NCI-H187 treated with DMSO at 0.1 percent for 48 hours (cell line): ENCODE results near the gene KLHL40.

ENCODE experiments used
- DNase-seq: peaks from one replicate; lab custom pipeline; 2025; lab: John Stamatoyannopoulos, UW

The KLHL40 gene, protein sequence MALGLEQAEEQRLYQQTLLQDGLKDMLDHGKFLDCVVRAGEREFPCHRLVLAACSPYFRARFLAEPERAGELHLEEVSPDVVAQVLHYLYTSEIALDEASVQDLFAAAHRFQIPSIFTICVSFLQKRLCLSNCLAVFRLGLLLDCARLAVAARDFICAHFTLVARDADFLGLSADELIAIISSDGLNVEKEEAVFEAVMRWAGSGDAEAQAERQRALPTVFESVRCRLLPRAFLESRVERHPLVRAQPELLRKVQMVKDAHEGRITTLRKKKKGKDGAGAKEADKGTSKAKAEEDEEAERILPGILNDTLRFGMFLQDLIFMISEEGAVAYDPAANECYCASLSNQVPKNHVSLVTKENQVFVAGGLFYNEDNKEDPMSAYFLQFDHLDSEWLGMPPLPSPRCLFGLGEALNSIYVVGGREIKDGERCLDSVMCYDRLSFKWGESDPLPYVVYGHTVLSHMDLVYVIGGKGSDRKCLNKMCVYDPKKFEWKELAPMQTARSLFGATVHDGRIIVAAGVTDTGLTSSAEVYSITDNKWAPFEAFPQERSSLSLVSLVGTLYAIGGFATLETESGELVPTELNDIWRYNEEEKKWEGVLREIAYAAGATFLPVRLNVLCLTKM

GRCh38 chr3:42685363-42685881 is at the start of gene KLHL40:
KLHL40 (plus strand) TSS chr3:42685537; CDS start chr3:42685619, 82 bp downstream.
- DNase-seq, result no peak

DNA sequence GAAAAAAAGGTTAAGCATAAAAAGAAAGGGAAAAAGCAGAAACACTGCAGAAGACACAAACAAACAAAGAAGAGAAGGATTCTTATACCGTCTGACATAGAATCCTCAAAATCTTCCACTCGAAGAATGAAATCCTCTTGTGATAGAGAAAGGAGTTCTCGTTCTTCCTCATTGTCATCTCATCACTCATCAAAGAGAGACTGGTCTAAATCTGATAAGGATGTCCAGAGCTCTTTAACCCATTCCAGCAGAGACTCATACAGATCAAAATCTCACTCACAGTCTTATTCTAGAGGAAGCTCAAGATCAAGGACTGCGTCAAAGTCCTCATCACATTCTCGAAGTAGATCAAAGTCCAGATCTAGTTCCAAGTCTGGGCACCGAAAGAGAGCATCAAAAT is 48.3 kb upstream of the KLHL40 start:
- no peak for DNase-seq

DNA sequence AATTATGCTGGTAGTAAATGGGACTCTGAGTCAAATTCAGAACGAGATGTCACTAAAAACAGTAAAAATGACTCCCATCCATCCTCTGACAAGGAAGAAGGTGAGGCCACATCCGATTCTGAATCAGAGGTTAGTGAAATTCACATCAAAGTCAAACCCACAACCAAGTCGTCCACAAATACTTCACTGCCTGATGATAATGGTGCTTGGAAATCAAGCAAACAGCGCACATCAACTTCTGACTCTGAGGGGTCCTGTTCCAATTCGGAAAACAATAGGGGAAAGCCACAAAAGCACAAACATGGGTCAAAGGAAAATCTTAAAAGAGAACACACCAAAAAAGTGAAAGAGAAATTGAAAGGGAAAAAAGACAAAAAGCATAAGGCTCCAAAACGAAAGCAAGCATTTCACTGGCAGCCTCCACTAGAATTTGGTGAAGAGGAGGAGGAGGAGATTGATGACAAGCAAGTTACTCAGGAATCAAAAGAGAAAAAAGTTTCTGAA is 46.9 kb upstream of the KLHL40 start:
- DNase-seq, result no peak

DNA sequence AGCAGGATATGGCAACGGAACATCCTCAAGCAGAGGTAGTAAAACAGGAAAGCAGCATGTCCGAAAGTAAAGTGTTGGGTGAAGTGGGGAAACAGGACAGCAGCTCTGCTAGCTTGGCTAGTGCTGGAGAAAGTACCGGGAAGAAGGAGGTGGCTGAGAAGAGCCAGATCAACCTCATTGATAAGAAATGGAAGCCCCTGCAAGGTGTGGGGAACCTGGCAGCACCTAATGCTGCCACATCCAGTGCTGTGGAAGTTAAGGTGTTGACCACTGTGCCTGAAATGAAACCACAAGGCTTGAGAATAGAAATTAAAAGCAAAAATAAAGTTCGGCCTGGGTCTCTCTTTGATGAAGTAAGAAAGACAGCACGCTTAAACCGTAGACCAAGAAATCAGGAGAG is 46.1 kb upstream of the KLHL40 start:
- DNase-seq, result no peak

DNA sequence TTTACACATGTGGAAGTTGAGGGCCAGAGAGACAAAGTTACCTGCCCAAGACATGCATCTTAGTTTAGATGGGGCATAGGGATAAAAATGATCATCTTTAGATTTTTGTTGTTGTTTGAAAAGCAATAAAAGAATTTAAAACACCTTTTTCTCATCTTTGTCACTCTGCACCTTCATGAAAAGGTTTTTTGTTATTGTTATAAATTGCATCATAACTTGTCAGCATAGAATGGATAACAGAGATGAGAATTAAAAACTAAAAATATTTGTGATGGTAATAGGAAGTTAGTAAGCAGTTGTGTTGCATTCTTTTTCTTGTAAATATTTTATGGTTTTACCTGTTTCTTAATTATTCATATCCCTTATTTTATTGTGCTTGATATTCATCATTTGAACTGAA is 45.2 kb upstream of the KLHL40 start:
- DNase-seq, result no peak

DNA sequence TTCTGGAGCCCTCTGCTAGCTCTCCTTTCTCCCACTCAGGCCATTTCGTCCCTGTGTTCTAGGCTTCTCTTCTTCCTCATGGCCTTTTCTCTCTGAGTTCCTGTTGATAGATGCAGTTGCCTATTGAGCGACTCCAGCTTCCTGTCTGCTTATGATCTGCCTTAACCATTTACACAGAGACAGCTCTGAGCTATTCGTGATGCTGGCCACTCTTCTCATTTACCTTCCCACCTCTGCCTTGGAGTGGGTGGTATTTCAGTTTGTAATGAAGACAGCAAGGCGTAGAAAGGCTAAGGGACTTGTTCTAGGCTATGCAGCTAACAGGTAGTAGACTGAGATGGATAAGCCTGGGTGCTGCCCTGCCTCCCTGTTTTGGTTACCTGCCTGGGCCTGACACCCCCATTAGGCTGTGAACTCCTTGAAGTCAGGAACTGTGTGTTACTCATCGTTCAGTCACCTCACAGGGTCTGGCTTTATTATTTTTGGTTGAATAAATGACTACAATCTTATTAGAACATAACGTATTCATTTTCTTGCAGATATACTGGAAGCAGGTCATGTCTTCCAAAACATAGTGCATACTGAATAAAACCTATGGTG is 44.5 kb upstream of the KLHL40 start:
- no peak for DNase-seq

- DNase-seq, result no peak
Measured at GRCh38 chr3:42647821-42648459, 37.4 kb upstream of the KLHL40 start.

GRCh38 chr3:42649006-42649405 is 36.3 kb upstream of the KLHL40 start:
- no peak for DNase-seq

DNA sequence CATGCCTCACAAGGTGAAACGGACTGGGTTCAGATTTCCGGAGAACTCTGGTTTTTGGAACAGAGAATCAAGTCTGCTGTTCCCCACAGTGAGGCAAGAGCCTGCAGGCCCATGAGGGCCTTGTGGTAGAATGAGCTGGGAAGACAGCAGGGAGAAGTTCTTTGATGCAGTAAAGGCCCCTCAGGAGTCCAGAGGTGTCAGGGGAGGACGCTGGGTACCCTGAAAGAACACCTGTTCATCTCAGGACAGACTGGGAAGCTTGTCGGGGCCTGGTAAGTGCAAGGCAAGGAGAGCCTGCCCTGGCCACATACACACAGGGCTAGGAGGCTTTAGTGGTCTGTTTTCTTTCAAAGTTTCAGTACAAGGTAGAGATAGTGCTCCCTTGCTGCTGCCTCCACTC is 35.6 kb upstream of the KLHL40 start:
- DNase-seq, result no peak

DNA sequence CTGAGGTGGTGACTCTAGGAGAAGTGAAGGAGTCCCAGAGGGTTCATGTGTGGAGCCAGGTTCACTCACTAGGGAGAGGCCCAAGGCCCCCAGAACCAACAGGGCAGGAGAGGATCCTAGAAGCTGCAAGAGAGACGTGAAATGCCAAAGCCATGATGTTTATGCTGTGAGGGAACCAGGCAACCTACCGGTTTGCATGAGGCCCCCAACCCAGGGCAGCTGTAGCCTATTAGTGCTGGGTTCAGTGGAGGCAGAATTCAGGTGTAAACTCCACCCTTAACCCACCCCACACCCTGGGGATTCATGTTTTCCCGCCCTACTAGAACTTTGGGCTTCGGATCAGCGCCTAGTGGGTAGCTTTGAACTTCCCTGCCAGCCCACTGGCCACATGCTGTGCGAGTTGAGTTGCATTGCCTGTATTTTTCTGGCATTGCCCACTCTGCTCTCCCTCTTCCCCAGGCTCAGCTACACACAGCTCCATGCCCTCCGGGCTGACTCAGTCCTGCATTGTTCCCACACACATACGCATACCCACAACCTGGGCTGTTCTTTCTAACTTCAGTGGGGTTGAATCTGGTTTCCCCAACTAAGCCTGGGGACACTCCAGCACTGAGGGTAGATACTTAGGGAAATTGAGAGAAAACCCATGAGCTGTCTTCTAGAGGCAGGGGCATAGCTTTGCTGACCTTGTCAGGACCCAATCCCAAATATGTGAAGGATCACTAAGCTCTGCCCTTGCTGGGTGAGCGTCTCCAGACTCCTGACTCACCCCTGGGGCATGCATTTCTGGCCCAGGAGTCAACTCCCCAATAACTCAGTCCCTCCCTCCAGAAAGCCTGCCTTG is 33.9 kb upstream of the KLHL40 start:
- DNase-seq, result no peak

DNA sequence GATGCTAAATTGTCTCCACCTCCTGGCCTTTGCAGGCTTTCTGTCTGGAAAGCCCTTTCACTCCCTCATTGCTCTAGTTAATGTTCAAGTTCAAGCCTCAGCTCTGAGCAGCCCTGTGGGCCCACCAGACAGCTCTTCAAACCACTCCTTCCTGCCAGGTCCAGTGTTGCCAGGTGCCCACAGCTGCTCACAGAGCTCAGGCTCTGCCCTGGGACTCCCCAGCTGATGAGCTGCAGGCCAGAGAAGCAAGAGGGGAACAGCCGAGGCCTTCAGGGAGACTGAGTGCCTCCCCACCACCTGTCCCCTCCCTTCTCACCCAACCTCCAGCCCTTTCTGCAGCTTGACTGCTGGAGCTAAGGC is 33.1 kb upstream of the KLHL40 start:
- DNase-seq, result no peak

DNA sequence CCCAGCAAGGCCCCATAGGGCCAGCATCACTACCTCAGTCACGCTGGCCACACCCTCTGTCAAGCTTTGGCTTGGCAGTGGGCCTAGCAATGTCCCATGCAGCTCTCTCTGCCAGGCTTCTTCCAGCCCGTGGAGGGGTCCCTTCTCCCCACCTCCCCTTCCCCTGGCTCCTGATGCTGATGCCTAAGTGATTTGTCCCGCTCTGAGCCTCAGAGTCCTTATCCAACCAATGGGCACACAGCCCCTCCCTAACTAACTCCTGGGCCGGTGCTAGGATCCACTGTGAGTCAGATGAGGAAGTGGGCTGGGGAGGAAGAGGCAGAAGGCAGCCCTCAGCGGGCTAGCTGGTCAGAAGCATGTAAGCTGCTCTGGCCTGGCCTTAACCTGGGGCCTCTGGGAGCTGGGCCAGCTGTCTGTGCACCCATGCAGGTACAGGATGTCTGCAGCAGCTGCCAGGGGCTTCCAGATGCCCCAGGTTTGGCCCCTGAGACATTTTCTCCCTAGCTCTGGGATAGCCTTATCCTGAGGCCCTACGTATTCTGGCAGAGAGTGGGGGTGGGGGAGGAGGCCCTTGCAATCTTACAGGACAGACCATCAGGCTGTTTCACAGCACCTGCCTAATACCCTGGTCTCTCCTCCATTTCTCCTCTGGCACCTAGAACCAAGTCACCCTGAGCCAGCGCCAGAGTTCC is 32.6 kb upstream of the KLHL40 start:
- no peak for DNase-seq

- no peak for DNase-seq
Measured at GRCh38 chr3:42653303-42653559, 32.1 kb upstream of the KLHL40 start.

DNA sequence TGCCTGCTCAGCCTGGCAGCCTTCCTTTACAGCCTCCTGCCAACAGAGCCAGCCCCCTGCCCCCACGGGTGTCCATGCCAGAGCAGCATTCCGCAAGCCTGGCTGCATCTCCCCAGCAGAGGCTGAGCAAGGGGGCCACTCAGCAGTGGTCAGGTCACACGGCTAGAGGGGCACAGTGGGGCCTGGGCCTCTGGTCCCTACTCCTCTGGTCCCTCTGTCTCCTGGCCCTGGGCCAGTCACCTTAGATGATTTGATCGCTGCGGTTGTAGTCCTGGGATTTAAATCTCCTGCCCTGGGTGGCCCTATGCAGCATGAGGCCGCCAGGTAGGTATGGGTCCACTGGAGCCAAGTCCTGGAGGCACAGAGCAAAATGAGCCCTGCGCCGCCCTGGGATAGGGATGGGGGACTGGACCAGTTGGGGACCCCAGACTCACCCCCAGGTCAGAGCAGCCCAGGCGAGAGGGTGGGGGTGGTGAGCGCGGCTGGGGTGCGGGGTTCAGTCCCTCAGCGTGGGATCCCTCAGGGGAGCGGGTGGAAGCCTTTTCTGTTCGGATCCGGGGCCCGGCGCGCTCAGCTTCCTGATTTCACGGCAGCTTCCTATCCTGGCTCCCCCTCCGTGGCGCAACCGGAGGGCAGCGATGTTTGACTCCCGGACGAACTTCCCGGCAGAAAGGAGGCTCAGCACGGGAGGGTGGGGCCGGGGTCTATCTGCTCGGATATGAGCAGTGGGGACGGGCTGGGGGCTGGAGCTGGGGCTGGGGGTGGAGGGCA is 31.6 kb upstream of the KLHL40 start, which contains the start of gene ZBTB47:
Gene ZBTB47 (plus strand): TSS at position 138 of the 771 bp plus-strand sequence. CDS start 4,659 bp downstream, outside the sequence.
- DNase-seq, result no peak

DNA sequence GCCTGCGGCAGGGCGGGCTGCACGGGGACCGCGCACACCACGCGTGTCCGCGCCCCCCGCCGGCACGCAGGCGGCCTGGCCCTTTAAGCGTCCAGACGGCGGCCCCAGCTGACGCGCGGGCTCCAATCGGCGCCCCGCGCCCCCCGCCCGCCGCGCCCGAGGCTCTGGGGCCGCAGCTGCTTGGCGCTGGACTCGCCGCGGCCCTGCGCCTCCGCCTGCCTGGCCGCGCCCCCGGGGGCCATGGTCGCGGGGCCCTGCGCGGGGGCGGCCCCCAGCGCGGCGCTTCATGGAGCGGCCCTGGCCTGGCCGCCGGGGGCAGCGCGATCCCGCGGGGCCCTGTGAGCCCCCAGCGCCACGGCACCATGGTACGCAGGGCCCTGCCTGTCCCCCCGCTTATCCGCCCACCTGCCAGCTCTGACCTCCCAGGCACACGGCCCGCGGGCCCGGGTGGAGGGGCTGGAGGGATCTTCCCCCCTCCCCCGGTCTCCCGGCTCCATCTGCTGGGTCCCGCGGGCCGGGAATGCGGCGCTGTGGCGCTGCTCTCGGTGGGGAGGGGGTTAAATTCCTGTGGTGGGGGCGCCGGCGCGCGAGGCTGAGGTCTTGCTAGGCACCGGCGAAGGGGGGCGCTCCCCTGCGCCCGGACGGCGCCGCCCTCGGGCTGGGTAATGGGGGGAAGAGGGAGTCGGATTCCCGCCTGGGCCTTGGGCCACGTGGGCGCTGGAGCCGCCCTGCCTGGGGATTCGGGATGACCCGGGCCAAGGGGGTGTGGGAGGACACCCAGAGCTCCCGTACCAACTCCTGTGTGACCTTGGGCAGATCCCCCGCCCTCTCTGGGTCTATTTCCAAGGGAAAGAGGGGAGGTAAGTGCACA is 30.8 kb upstream of the KLHL40 start:
- DNase-seq, result no peak

DNA sequence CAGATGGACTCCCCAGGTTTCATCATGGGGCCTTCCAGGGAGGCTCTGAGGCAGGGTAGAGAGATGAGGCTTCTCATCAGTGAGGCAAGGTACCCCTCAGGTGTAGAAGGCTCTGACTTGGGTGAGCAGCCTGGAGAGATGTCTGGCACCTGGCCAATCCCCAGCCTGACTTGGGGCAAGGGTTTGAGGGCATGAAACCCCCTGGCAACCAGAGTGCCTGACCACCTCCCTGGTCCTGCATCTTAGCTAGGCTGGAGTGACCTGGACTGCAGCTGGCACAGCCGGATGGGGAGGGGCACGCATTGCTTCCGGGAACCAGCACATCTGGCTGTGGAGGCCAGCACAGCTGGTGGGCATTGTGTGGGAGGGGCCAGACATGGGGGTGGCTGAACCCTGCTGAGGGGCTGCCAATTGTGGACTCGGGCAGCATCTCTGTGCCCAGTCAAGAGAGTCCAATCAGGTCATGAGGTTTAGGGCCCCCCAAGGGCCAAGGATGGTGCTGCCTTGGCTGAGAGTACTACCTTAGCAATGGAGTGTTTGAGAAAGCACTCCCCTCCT is 29.9 kb upstream of the KLHL40 start:
- no peak for DNase-seq

GRCh38 chr3:42655980-42656679 is 29.2 kb upstream of the KLHL40 start:
- DNase-seq, result no peak
